OCI-LY7 (cell line): ENCODE results near the gene KCNB1. TPM values are rescaled to one million over a fixed set of nuclear protein-coding genes. Genes with fewer than 3 reads are reported as not detected.

Experiments
- BruUV-seq: library from RNA; stranded (reverse); fragments of 400-500 nt; replicated peaks from 2 replicates; lab custom pipeline; 2021; lab: Mats Ljungman, UMichigan
- CTCF ChIA-PET: fragments of 300-600 bp; sonication (Branson Sonifier 250); formaldehyde crosslinking; loops from one replicate; lab custom pipeline; 2022; ENCODE audit warnings: antibody characterized with exemption; ENCODE audit not compliant: unreplicated experiment; lab: Charles Lee
- POLR2A ChIA-PET: fragments of 300-600 bp; sonication (Branson Sonifier 250); formaldehyde crosslinking; loops from one replicate; lab custom pipeline; 2022; ENCODE audit warnings: antibody characterized with exemption; lab: Charles Lee
- DNase-seq: peaks from one replicate; pipeline ENCODE4 v3.0.0-alpha.2; 2015; ENCODE audit warnings: low spot score
- H2AFZ ChIP-seq: fragments of 200-600 bp; sonication (generic), shearing (Covaris generic); 2 replicates; pipeline ENCODE4 v1.6.1; 2014; ENCODE audit warnings: mild to moderate bottlenecking, antibody characterized with exemption, low read length, moderate library complexity
- H3K27ac ChIP-seq: fragments of 200-600 bp; sonication (generic); 2 replicates; pipeline ENCODE4 v1.5.1; 2014; ENCODE audit warnings: mixed run types, low read depth, mild to moderate bottlenecking, moderate library complexity, low read length, inconsistent platforms; ENCODE audit not compliant: poor library complexity, severe bottlenecking
- H3K36me3 ChIP-seq: fragments of 200-600 bp; sonication (generic); 2 replicates; pipeline ENCODE4 v1.6.1; 2014; ENCODE audit warnings: mild to moderate bottlenecking, antibody characterized with exemption, low read length, moderate library complexity, mixed read lengths; ENCODE audit not compliant: insufficient read depth
- H3K4me1 ChIP-seq: fragments of 200-600 bp; sonication (generic); 2 replicates; pipeline ENCODE4 v1.5.1; 2014; ENCODE audit warnings: mild to moderate bottlenecking, low read length; ENCODE audit not compliant: insufficient read depth, poor library complexity, severe bottlenecking
- H3K4me2 ChIP-seq: fragments of 200-600 bp; sonication (generic); 2 replicates; pipeline ENCODE4 v1.6.1; 2014; ENCODE audit warnings: mild to moderate bottlenecking, low read length
- H3K4me3 ChIP-seq: fragments of 200-600 bp; sonication (generic); 2 replicates; pipeline ENCODE4 v1.5.1; 2014; ENCODE audit warnings: mild to moderate bottlenecking, low read depth, low read length; ENCODE audit not compliant: poor library complexity, severe bottlenecking
- H3K79me2 ChIP-seq: fragments of 200-600 bp; sonication (generic); 2 replicates; pipeline ENCODE4 v1.6.1; 2016; ENCODE audit warnings: low read depth, mild to moderate bottlenecking, low read length, moderate library complexity, mixed read lengths; ENCODE audit not compliant: insufficient read depth
- H3K9me2 ChIP-seq: fragments of 200-600 bp; sonication (generic); 2 replicates; pipeline ENCODE4 v1.6.1; 2016; ENCODE audit warnings: mild to moderate bottlenecking, low read length, mixed read lengths; ENCODE audit not compliant: insufficient read depth
- H3K9me3 ChIP-seq: fragments of 200-600 bp; sonication (generic); 2 replicates; pipeline ENCODE4 v1.6.1; 2014; ENCODE audit warnings: mild to moderate bottlenecking, mixed run types, low read length, mixed read lengths
- H4K20me1 ChIP-seq: fragments of 200-600 bp; sonication (generic); 2 replicates; pipeline ENCODE4 v1.6.1; 2014; ENCODE audit warnings: mild to moderate bottlenecking, antibody characterized with exemption, low read length, moderate library complexity, mixed read lengths; ENCODE audit not compliant: insufficient read depth
- CTCF ChIP-seq: fragments of 200-600 bp; sonication (generic); conservative IDR thresholded peaks from 2 replicates; pipeline ENCODE4 v1.5.1; 2014; ENCODE audit warnings: mild to moderate bottlenecking, antibody characterized with exemption, low read length, moderate library complexity, mixed read lengths
- EZH2phosphoT487 ChIP-seq: fragments of 200-600 bp; sonication (generic); IDR thresholded peaks from 2 replicates; pipeline ENCODE4 v1.6.1; 2018; ENCODE audit warnings: low read depth, borderline replicate concordance, mild to moderate bottlenecking, mixed run types, antibody characterized with exemption, low read length, moderate library complexity, mixed read lengths
- intact Hi-C: fragments of 100-400 bp; cut with micrococcal nuclease; formaldehyde crosslinking; loops from one replicate; pipeline ENCODE4 v1.10.0; 2022; ENCODE audit not compliant: unreplicated experiment
- total RNA-seq, 2 experiments: library from RNA; depleted of rRNA in 1 of 2; stranded (reverse); fragments of >200 nt in 1 of 2; shearing (Covaris generic) in 1 of 2; gene quantifications; 2 replicates each; pipeline ENCODE4 v1.2.3, GENCODE V29; 2014 to 2022

Gene KCNB1
- total RNA-seq, 2 experiments from 2014 or later: not detected

GRCh38 chr20:49403911-49404310 lies 78.6 kb downstream of the KCNB1 start:
- intact Hi-C loops: no loop called here
- BruUV-seq: no TSS peak
- no peaks in the 10 kb centered on the region for H3K79me2 ChIP-seq
- no peak for DNase-seq
- H3K4me2 ChIP-seq: no peak overlapping the region
- CTCF ChIA-PET: no interaction called here
- POLR2A ChIA-PET: no interaction called here
- no peak overlapping the region for H3K27ac ChIP-seq
- TF ChIP-seq EZH2phosphoT487 (no peak), CTCF (no peak)
- no peaks in the 10 kb centered on the region for H3K9me3 ChIP-seq
- H3K9me2 ChIP-seq: no peaks in the 10 kb centered on the region
- H3K36me3 ChIP-seq: no peaks in the 10 kb centered on the region
- H2AFZ ChIP-seq: no peak overlapping the region
- no peaks in the 10 kb centered on the region for H4K20me1 ChIP-seq
- H3K4me3 ChIP-seq: no peak overlapping the region
- no peaks in the 10 kb centered on the region for H3K4me1 ChIP-seq

- H3K79me2 ChIP-seq: no peaks in the 10 kb centered on the region
- intact Hi-C loops: no loop called here
These were observed 79.5 kb downstream of the KCNB1 start for GRCh38 chr20:49403012-49403411.

More at GRCh38 chr20:49403012-49403411, 79.5 kb downstream of the KCNB1 start:
- Histone ChIP-seq H3K9me3 (no peaks in the 10 kb centered on the region), H2AFZ (no peak overlapping the region), H3K36me3 (no peaks in the 10 kb centered on the region), H3K4me2 (no peak overlapping the region), H4K20me1 (no peaks in the 10 kb centered on the region), H3K27ac (no peak overlapping the region), H3K4me3 (no peak overlapping the region), H3K4me1 (no peaks in the 10 kb centered on the region), H3K9me2 (no peaks in the 10 kb centered on the region)
- TF ChIP-seq EZH2phosphoT487: no peak
- TF ChIP-seq CTCF: no peak
- POLR2A ChIA-PET: interaction anchor here (1.1 kb wide), 1 partner anchor 14 kb away, joined by 3 read pairs; no protein-coding TSS in a partner anchor
- CTCF ChIA-PET: no interaction called here
- BruUV-seq: no TSS peak
- DNase-seq: no peak
